Measurements from ENCODE around the gene ADAM12. TPM values are rescaled to one million over a fixed set of nuclear protein-coding genes. Genes with fewer than 3 reads are reported as not detected.
"Not testable (repeated sequence)": the region's sequence is repeated elsewhere in the genome, so short reads cannot be mapped to it uniquely, and the experiment has no call there.

ADAM12 gene
- total RNA-seq, 4 donors from 2014 or later = under 0.01 to 1.3 (median 1.0) TPM

- no peaks in the 10 kb centered on the region for H3K9me3 ChIP-seq
- DNase-seq (ENCODE audit: extremely low spot score) = no peak
- H3K27me3 ChIP-seq = no peaks in the 10 kb centered on the region
- H3K27ac ChIP-seq (replicated peaks in 1 of 4) = no peak overlapping the region
- WGBS = 46% methylated on average over 9 of the region's 9 CpGs
- intact Hi-C loops (cut with DNase I) = no loop called here
- no peaks in the 10 kb centered on the region for H3K36me3 ChIP-seq
- H3K4me1 ChIP-seq = peaks cover 0 to 9% (median 5%) of the 10 kb centered on the region in 4 donors
- TF ChIP-seq POLR2AphosphoS5 (IDR thresholded peaks at IDR 0.05) (no peak), EP300 (IDR thresholded peaks at IDR 0.05) (no peak)
- no peak overlapping the region for H3K4me3 ChIP-seq
Observed at GRCh38 chr10:126252884-126253610, 135.2 kb downstream of the ADAM12 start.

DNA sequence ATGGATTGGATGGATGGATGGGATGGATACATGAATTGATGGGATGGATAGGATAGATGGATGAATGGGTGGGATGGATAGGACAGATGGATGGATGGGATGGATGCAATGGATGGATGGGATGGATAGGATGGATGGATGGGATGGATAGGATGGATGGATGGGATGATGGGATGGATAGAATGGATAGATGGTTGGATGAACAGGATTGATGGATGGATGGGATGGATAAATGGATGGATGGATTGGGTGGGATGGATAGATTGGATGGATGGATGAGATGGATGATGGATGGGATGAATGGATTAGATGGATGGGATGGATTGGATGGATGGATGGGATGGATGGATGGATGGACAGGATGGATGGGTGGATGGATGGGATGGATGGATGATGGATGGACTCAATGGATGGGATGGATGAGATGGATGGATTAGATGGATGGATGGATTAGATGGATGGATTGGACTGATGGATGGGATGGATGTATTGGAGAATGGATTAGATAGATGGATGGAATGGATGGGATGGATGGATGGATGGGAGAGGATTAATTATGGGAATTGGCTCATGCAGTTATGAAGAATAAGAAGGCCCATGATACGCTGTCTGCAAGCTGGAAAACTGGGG lies 136.4 kb downstream of the ADAM12 start:
- H3K27ac ChIP-seq (replicated peaks in 1 of 4) = no peak overlapping the region
- H3K4me1 ChIP-seq = peaks cover 0 to 9% (median 5%) of the 10 kb centered on the region in 4 donors
- DNase-seq (ENCODE audit: extremely low spot score) = no peak
- intact Hi-C loops (cut with DNase I) = no loop called here
- 100% methylated on average over 1 of the region's 1 CpG for WGBS
- no peaks in the 10 kb centered on the region for H3K36me3 ChIP-seq
- TF ChIP-seq CTCF (IDR thresholded peaks at IDR 0.05) (no peak), POLR2A (IDR thresholded peaks at IDR 0.05; ENCODE audit: low read depth) (no peak), EP300 (IDR thresholded peaks at IDR 0.05) (no peak), POLR2AphosphoS5 (IDR thresholded peaks at IDR 0.05) (no peak)
- H3K9me3 ChIP-seq = no peaks in the 10 kb centered on the region
- no peaks in the 10 kb centered on the region for H3K27me3 ChIP-seq
- H3K4me3 ChIP-seq = no peak overlapping the region

DNA sequence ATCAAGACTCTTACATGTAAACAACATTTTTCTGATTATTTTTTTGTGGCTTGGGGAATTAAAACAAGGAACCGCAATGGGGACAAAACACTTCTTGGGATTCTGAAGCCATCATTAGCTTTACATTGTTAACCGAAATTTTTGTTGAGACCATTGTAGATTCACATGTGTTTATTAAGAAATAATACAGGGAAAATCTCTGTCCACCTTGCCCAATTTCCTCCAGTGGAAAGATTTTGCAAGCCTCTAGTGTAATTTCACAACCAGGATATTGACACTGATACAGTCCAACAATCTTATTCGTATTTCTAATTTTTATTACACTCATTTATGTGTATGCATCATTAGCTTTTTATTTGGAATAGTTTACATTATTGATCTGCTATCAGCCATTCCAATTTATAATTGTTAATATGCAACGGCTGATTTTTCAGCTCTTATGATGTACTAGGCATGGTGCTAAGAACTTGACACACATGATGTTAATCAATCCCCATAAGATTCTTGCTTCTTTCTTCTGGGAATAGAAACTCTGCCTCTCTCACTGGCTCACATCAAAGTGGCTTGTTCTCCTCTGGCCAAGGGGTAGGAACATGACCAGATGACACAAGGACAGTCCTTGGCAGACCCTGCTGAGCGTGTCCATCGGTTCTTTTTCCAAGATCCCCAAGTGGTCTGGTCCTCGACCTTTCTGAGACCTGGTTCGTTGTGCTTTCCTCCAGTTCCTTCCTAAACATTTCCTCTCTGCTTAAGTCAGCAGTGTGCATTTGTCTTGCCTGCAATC lies 137.6 kb downstream of the ADAM12 start:
- TF ChIP-seq EP300 (IDR thresholded peaks at IDR 0.05) = no peak
- Histone ChIP-seq H3K27ac (replicated peaks in 1 of 4) (no peak overlapping the region), H3K36me3 (no peaks in the 10 kb centered on the region), H3K9me3 (no peaks in the 10 kb centered on the region), H3K27me3 (no peaks in the 10 kb centered on the region), H3K4me1 (peaks cover 0 to 9% (median 5%) of the 10 kb centered on the region in 4 donors), H3K4me3 (no peak overlapping the region)
- DNase-seq (ENCODE audit: extremely low spot score) = no peak
- intact Hi-C loops (cut with DNase I) = no loop called here
- 80% methylated on average over 8 of the region's 8 CpGs for WGBS

GRCh38 chr10:126250045-126250444 lies 138.2 kb downstream of the ADAM12 start:
- Histone ChIP-seq H3K36me3 (no peaks in the 10 kb centered on the region), H3K9me3 (no peaks in the 10 kb centered on the region), H3K27ac (replicated peaks in 1 of 4) (no peak overlapping the region), H3K4me1 (peaks cover 0 to 9% (median 5%) of the 10 kb centered on the region in 4 donors), H3K4me3 (no peak overlapping the region), H3K27me3 (no peaks in the 10 kb centered on the region)
- no peak for DNase-seq (ENCODE audit: extremely low spot score)
- intact Hi-C loops (cut with DNase I) = no loop called here
- WGBS = 91% methylated on average over 5 of the region's 5 CpGs
- no peak for TF ChIP-seq POLR2AphosphoS5 (IDR thresholded peaks at IDR 0.05)
- TF ChIP-seq EP300 (IDR thresholded peaks at IDR 0.05) = no peak
- TF ChIP-seq POLR2A (IDR thresholded peaks at IDR 0.05; ENCODE audit: low read depth) = no peak

- Histone ChIP-seq H3K27me3 (no peaks in the 10 kb centered on the region), H3K4me3 (no peak overlapping the region), H3K36me3 (no peaks in the 10 kb centered on the region), H3K4me1 (no peaks in the 10 kb centered on the region), H3K9me3 (no peaks in the 10 kb centered on the region), H3K27ac (replicated peaks in 1 of 4) (no peak overlapping the region)
- TF ChIP-seq EP300 (IDR thresholded peaks at IDR 0.05) (no peak), POLR2AphosphoS5 (IDR thresholded peaks at IDR 0.05) (no peak), CTCF (IDR thresholded peaks at IDR 0.05) (no peak), POLR2A (IDR thresholded peaks at IDR 0.05; ENCODE audit: low read depth) (no peak)
- no peak for DNase-seq (ENCODE audit: extremely low spot score)
- 45% methylated on average over 11 of the region's 11 CpGs for WGBS
- intact Hi-C loops (cut with DNase I) = no loop called here
Observed at GRCh38 chr10:126247446-126247975, 140.8 kb downstream of the ADAM12 start.

DNA sequence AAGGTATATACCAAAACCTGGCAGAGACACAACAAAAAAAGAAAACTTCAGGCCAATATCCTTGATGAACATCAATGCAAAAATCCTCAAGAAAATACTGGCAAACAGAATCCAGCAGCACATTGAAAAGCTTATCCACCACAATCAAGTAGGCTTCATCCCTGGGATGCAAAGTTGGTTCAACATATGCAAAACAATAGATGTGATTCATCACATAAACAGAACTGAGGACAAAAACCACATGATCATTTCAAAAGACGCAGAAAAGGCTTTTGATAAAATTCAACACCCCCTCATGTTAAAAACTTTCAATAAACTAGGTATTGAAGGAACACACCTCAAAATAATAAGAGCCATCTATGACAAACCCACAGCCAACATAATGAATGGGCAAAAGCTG lies 141.9 kb downstream of the ADAM12 start:
- DNase-seq (ENCODE audit: extremely low spot score); H3K36me3 ChIP-seq; H3K27ac ChIP-seq (replicated peaks in 1 of 4); H3K27me3 ChIP-seq; H3K9me3 ChIP-seq; intact Hi-C loops (cut with DNase I); H3K4me1 ChIP-seq; H3K4me3 ChIP-seq: not testable (repeated sequence)
- WGBS = 100% methylated on average over 1 of the region's 1 CpG
